CD4-positive, alpha-beta memory T cell (primary cell): ENCODE measurements around the gene ZBTB46. TPM values are rescaled to one million over a fixed set of nuclear protein-coding genes. Genes with fewer than 3 reads are reported as not detected.
A peak's percentile ranks its signal among the peaks of the same experiment; 100 is the strongest.

ENCODE experiments used
- CTCF ChIA-PET: fragments of 350-600 bp; sonication (Branson Sonifier 250); formaldehyde crosslinking; loops from one replicate; lab custom pipeline; 2021; ENCODE audit warnings: inconsistent platforms; ENCODE audit not compliant: partially characterized antibody; lab: Charles Lee
- POLR2A ChIA-PET: fragments of 350-600 bp; sonication (Branson Sonifier 250); formaldehyde crosslinking; loops from one replicate; lab custom pipeline; 2021; ENCODE audit not compliant: partially characterized antibody; lab: Charles Lee
- DNase-seq, 5 donors: peaks; one replicate each; pipeline versions ENCODE4 v3.0.0 to v3.0.0-alpha.2; 2020 to 2022; ENCODE audit warnings: mixed read lengths in 1 of 5
- H3K27ac ChIP-seq: one replicate; pipeline ENCODE4 v1.7.0; 2013; ENCODE audit warnings: low read depth, low read length
- H3K27me3 ChIP-seq: 2 replicates; pipeline ENCODE4 v1.7.0; 2013; ENCODE audit warnings: mild to moderate bottlenecking, low read length, moderate library complexity; ENCODE audit not compliant: insufficient read depth
- H3K36me3 ChIP-seq: 2 replicates; pipeline ENCODE4 v1.7.0; 2013; ENCODE audit warnings: mild to moderate bottlenecking, low read length, moderate library complexity; ENCODE audit not compliant: insufficient read depth
- H3K4me1 ChIP-seq: 2 replicates; pipeline ENCODE4 v1.7.0; 2013; ENCODE audit warnings: mild to moderate bottlenecking, low read length, moderate library complexity; ENCODE audit not compliant: insufficient read depth
- H3K4me3 ChIP-seq, 2 donors: one replicate each; pipeline ENCODE4 v1.7.0; 2013; ENCODE audit warnings: low read length in 2 of 2, mild to moderate bottlenecking in 1 of 2
- H3K9me3 ChIP-seq, 2 donors: one replicate each; pipeline ENCODE4 v1.7.0; 2013; ENCODE audit warnings: low read length in 2 of 2, control low read depth in 1 of 2; ENCODE audit not compliant: control insufficient read depth in 1 of 2
- H3K27ac Mint-ChIP-seq, 7 donors: one replicate each; pipeline ENCODE4 v1.8.0; 2020 to 2021; ENCODE audit warnings: mixed read lengths in 7 of 7, mild to moderate bottlenecking in 6 of 7, inconsistent platforms in 3 of 7, moderate library complexity in 3 of 7
- H3K27me3 Mint-ChIP-seq, 2 donors: one replicate each; pipeline ENCODE4 v1.8.0; 2020 to 2021; ENCODE audit warnings: mixed read lengths in 2 of 2
- H3K36me3 Mint-ChIP-seq, 2 donors: one replicate each; pipeline ENCODE4 v1.8.0; 2020 to 2021; ENCODE audit warnings: mixed read lengths in 2 of 2, inconsistent platforms in 1 of 2, mild to moderate bottlenecking in 1 of 2
- H3K4me1 Mint-ChIP-seq, 4 donors: one replicate each; pipeline ENCODE4 v1.8.0; 2020 to 2021; ENCODE audit warnings: mixed read lengths in 4 of 4, mild to moderate bottlenecking in 1 of 4
- H3K4me3 Mint-ChIP-seq, 8 donors: one replicate each; pipeline ENCODE4 v1.8.0; 2020 to 2021; ENCODE audit warnings: mixed read lengths in 8 of 8, mild to moderate bottlenecking in 7 of 8, moderate library complexity in 6 of 8, inconsistent platforms in 3 of 8
- H3K9me3 Mint-ChIP-seq, 8 donors: one replicate each; pipeline ENCODE4 v1.8.0; 2020 to 2021; ENCODE audit warnings: mixed read lengths in 8 of 8, mild to moderate bottlenecking in 5 of 8, inconsistent platforms in 3 of 8, moderate library complexity in 1 of 8
- intact Hi-C: fragments of 100-400 bp; cut with micrococcal nuclease; formaldehyde crosslinking; loops from one replicate; pipeline ENCODE4 v1.15.1; 2023
- polyA plus RNA-seq, 2 donors: library from polyadenylated mRNA; unstranded; fragments of 300-500 nt; fragmentation: Illumina TruSeq; gene quantifications; one replicate each; pipeline ENCODE4 v1.2.3, GENCODE V29; 2021
- total RNA-seq, 2 experiments: library from RNA; stranded (reverse); gene quantifications; one replicate each; pipeline ENCODE4 v1.2.3, GENCODE V29; 2021

Gene ZBTB46
- total and polyA plus RNA-seq, 4 experiments from 2014 or later: 0.09 to 0.87 (median 0.28) TPM; not detected in 1

- intact Hi-C loops: no loop called here
- ChIA-PET CTCF (no interaction called here), POLR2A (no interaction called here)
- Histone ChIP-seq H3K36me3 (no peaks in the 10 kb centered on the region), H3K4me1 (peaks cover 33% of the 10 kb centered on the region), H3K27ac (no peak overlapping the region), H3K27me3 (peaks cover 31% of the 10 kb centered on the region), H3K9me3 (no peaks in the 10 kb centered on the region), H3K4me3 (no peak overlapping the region)
- Mint-ChIP-seq H3K36me3 (no peaks in the 10 kb centered on the region), H3K27ac (no peak overlapping the region), H3K4me1 (peaks cover 8 to 26% (median 17%) of the 10 kb centered on the region in 4 donors), H3K27me3 (peaks cover 24 to 25% of the 10 kb centered on the region in 2 donors), H3K4me3 (peak overlapping the region in 1 of 8 donors; percentile 15), H3K9me3 (no peaks in the 10 kb centered on the region)
- DNase-seq: no peak
Measured at GRCh38 chr20:63846128-63846771, 15.2 kb upstream of the ZBTB46 start.

- no peak for DNase-seq
- peak overlapping the region in 2 of 8 donors; percentile 1 to 7 for H3K4me3 Mint-ChIP-seq
- peaks cover 16 to 19% of the 10 kb centered on the region in 2 donors for H3K27me3 Mint-ChIP-seq
- H3K36me3 Mint-ChIP-seq: no peaks in the 10 kb centered on the region
- H3K27ac Mint-ChIP-seq: no peak overlapping the region
- no peak overlapping the region for H3K4me3 ChIP-seq
- peaks cover 7 to 24% (median 15%) of the 10 kb centered on the region in 4 donors for H3K4me1 Mint-ChIP-seq
- ChIA-PET CTCF (no interaction called here), POLR2A (no interaction called here)
- H3K36me3 ChIP-seq: no peaks in the 10 kb centered on the region
- no peak overlapping the region for H3K27ac ChIP-seq
- H3K4me1 ChIP-seq: peaks cover 33% of the 10 kb centered on the region
- intact Hi-C loops: no loop called here
- H3K27me3 ChIP-seq: peaks cover 31% of the 10 kb centered on the region
- H3K9me3 ChIP-seq: no peaks in the 10 kb centered on the region
- H3K9me3 Mint-ChIP-seq: no peaks in the 10 kb centered on the region
Measured at GRCh38 chr20:63844511-63844991, 13.5 kb upstream of the ZBTB46 start.

- Mint-ChIP-seq H3K27ac (no peak overlapping the region), H3K36me3 (no peaks in the 10 kb centered on the region), H3K27me3 (peaks cover 16 to 19% of the 10 kb centered on the region in 2 donors), H3K4me1 (peaks cover 7 to 24% (median 15%) of the 10 kb centered on the region in 4 donors), H3K9me3 (no peaks in the 10 kb centered on the region), H3K4me3 (peak overlapping the region in 6 of 8 donors; percentile 9 to 49 (median 37))
- no peaks in the 10 kb centered on the region for H3K9me3 ChIP-seq
- intact Hi-C loops: no loop called here
- no peak overlapping the region for H3K4me3 ChIP-seq
- H3K27me3 ChIP-seq: peaks cover 31% of the 10 kb centered on the region
- H3K27ac ChIP-seq: no peak overlapping the region
- POLR2A ChIA-PET: no interaction called here
- no peak for DNase-seq
- H3K36me3 ChIP-seq: no peaks in the 10 kb centered on the region
- peaks cover 33% of the 10 kb centered on the region for H3K4me1 ChIP-seq
- CTCF ChIA-PET: no interaction called here
Measured at GRCh38 chr20:63843778-63844177, 12.7 kb upstream of the ZBTB46 start.

- H3K9me3 Mint-ChIP-seq: no peaks in the 10 kb centered on the region
- POLR2A ChIA-PET: no interaction called here
- H3K27me3 Mint-ChIP-seq: peaks cover 16 to 19% of the 10 kb centered on the region in 2 donors
Measured at GRCh38 chr20:63843222-63843621, 12.2 kb upstream of the ZBTB46 start.

GRCh38 chr20:63842258-63842657, 11.2 kb upstream of the ZBTB46 start:
- no peaks in the 10 kb centered on the region for H3K9me3 Mint-ChIP-seq
- H3K27ac Mint-ChIP-seq: no peak overlapping the region
- H3K9me3 ChIP-seq: no peaks in the 10 kb centered on the region
- H3K27me3 Mint-ChIP-seq: peaks cover 19% of the 10 kb centered on the region in 2 donors
- ChIA-PET POLR2A (no interaction called here), CTCF (no interaction called here)
- intact Hi-C loops: no loop called here
- DNase-seq: no peak
- no peaks in the 10 kb centered on the region for H3K36me3 ChIP-seq
- peaks cover 26% of the 10 kb centered on the region for H3K27me3 ChIP-seq
- H3K4me3 Mint-ChIP-seq: peak overlapping the region in 3 of 8 donors; percentile 6 to 52 (median 43)
- H3K27ac ChIP-seq: no peak overlapping the region
- H3K4me3 ChIP-seq: no peak overlapping the region
- H3K4me1 ChIP-seq: peaks cover 25% of the 10 kb centered on the region
- peaks cover 7 to 25% (median 17%) of the 10 kb centered on the region in 4 donors for H3K4me1 Mint-ChIP-seq
- H3K36me3 Mint-ChIP-seq: no peaks in the 10 kb centered on the region

More at GRCh38 chr20:63843222-63843621, 12.2 kb upstream of the ZBTB46 start:
- no peak overlapping the region for H3K4me3 ChIP-seq
- intact Hi-C loops: no loop called here
- H3K36me3 ChIP-seq: no peaks in the 10 kb centered on the region
- H3K36me3 Mint-ChIP-seq: no peaks in the 10 kb centered on the region
- CTCF ChIA-PET: no interaction called here
- DNase-seq: no peak
- no peaks in the 10 kb centered on the region for H3K9me3 ChIP-seq
- no peak overlapping the region for H3K4me3 Mint-ChIP-seq
- peaks cover 33% of the 10 kb centered on the region for H3K4me1 ChIP-seq
- peaks cover 7 to 24% (median 15%) of the 10 kb centered on the region in 4 donors for H3K4me1 Mint-ChIP-seq
- no peak overlapping the region for H3K27ac ChIP-seq
- peaks cover 31% of the 10 kb centered on the region for H3K27me3 ChIP-seq
- no peak overlapping the region for H3K27ac Mint-ChIP-seq

- Mint-ChIP-seq H3K4me3 (no peak overlapping the region), H3K36me3 (no peaks in the 10 kb centered on the region), H3K9me3 (peaks cover 0 to 2% (median 0%) of the 10 kb centered on the region in 8 donors), H3K27ac (peak overlapping the region in 1 of 7 donors; percentile 68), H3K4me1 (peaks cover 5 to 25% (median 17%) of the 10 kb centered on the region in 4 donors), H3K27me3 (peaks cover 17 to 18% of the 10 kb centered on the region in 2 donors)
- intact Hi-C loops: no loop called here
- ChIA-PET CTCF (no interaction called here), POLR2A (no interaction called here)
- no peaks in the 10 kb centered on the region for H3K36me3 ChIP-seq
- no peak overlapping the region for H3K27ac ChIP-seq
- H3K4me1 ChIP-seq: peaks cover 16% of the 10 kb centered on the region
- H3K27me3 ChIP-seq: peaks cover 16% of the 10 kb centered on the region
- H3K9me3 ChIP-seq: no peaks in the 10 kb centered on the region
- no peak overlapping the region for H3K4me3 ChIP-seq
- DNase-seq: no peak
Measured at GRCh38 chr20:63840405-63840828, 9.4 kb upstream of the ZBTB46 start.

GRCh38 chr20:63839620-63840019, 8.6 kb upstream of the ZBTB46 start:
- H3K4me3 ChIP-seq: no peak overlapping the region
- H3K9me3 ChIP-seq: no peaks in the 10 kb centered on the region
- ChIA-PET CTCF (no interaction called here), POLR2A (no interaction called here)
- H3K4me3 Mint-ChIP-seq: no peak overlapping the region
- intact Hi-C loops: no loop called here
- no peaks in the 10 kb centered on the region for H3K36me3 ChIP-seq
- no peak for DNase-seq
- no peak overlapping the region for H3K27ac ChIP-seq
- peaks cover 10% of the 10 kb centered on the region for H3K4me1 ChIP-seq
- H3K27ac Mint-ChIP-seq: no peak overlapping the region
- peaks cover 5 to 23% (median 13%) of the 10 kb centered on the region in 4 donors for H3K4me1 Mint-ChIP-seq
- H3K27me3 Mint-ChIP-seq: peaks cover 17 to 18% of the 10 kb centered on the region in 2 donors
- peaks cover 15% of the 10 kb centered on the region for H3K27me3 ChIP-seq
- no peaks in the 10 kb centered on the region for H3K36me3 Mint-ChIP-seq
- H3K9me3 Mint-ChIP-seq: peaks cover 0 to 2% (median 0%) of the 10 kb centered on the region in 8 donors
